ENCODE measurements around the gene WDR72. TPM values are rescaled to one million over a fixed set of nuclear protein-coding genes. Genes with fewer than 3 reads are reported as not detected.

Gene WDR72
- total and polyA plus RNA-seq, 2 of the 13 experiments (the other 11 are each of a cell fraction or from before 2014, with no cell fraction given): 0.21 to 0.60 TPM

- H3K36me3 ChIP-seq (replicated peaks in 1 of 2; ENCODE audit: control insufficient read depth in 1 of 2, insufficient read depth in 2 of 2, low read length in 2 of 2): no peaks in the 10 kb centered on the region
- BruUV-seq (replicated peaks): no TSS peak
- 84% methylated on average over 4 of the region's 4 CpGs for WGBS (ENCODE audit: low lambda C conversion rate)
- H3K4me1 ChIP-seq (ENCODE audit: insufficient read depth, low read length): peaks cover 24% of the 10 kb centered on the region
- DNase-seq (ENCODE audit: low spot score): no peak
- no peaks in the 10 kb centered on the region for H3K9me3 ChIP-seq (ENCODE audit: low read length)
- H3K4me3 ChIP-seq (replicated peaks in 1 of 3; ENCODE audit: insufficient read depth in 1 of 3, low read depth in 2 of 3, low read length in 3 of 3): no peak overlapping the region
- H2AFZ ChIP-seq (ENCODE audit: low read length): no peak overlapping the region
- no peaks in the 10 kb centered on the region for H3K27me3 ChIP-seq (ENCODE audit: control insufficient read depth in 1 of 2, insufficient read depth in 2 of 2, low read length in 2 of 2)
- FAIRE-seq: no peak
- no peaks in the 10 kb centered on the region for H3K79me2 ChIP-seq (ENCODE audit: insufficient read depth, low read length)
- no peaks in the 10 kb centered on the region for H4K20me1 ChIP-seq (ENCODE audit: insufficient read depth, low read length)
- H3K27ac ChIP-seq (ENCODE audit: extremely low read length, insufficient read depth, low read length): no peak overlapping the region
- in situ Hi-C loops (cut with HindIII; ENCODE audit: extremely low pct_ligation_motif_present, low pct_unique_long_range_greater_than_20kb) (loop anchor here (25.0 kb wide), 1 partner anchor 367 kb away; no protein-coding TSS in a partner anchor), intact Hi-C loops (cut with micrococcal nuclease; ENCODE audit: unreplicated experiment) (no loop called here)
- CTCF ChIA-PET (ENCODE audit: low intra/inter-chr PET ratio, low total read pairs): no interaction called here
- H3K9ac ChIP-seq (ENCODE audit: insufficient read depth, low read depth, low read length): no peak overlapping the region
- TF ChIP-seq TOPORS (CRISPR knock-in tag; IDR thresholded peaks at IDR 0.05) (no peak), ZNF704 (CRISPR knock-in tag; IDR thresholded peaks at IDR 0.05; ENCODE audit: borderline replicate concordance) (no peak), ZNF354B (CRISPR knock-in tag; IDR thresholded peaks at IDR 0.05) (no peak), POLR2G (IDR thresholded peaks at IDR 0.05; ENCODE audit: low read depth, low read length) (no peak), CHD4 (IDR thresholded peaks at IDR 0.05; ENCODE audit: borderline replicate concordance, low read length) (no peak), SRSF1 (optimal IDR thresholded peaks at IDR 0.05; ENCODE audit: low read depth, low read length) (no peak)
- TF ChIP-seq, protein P1, sequence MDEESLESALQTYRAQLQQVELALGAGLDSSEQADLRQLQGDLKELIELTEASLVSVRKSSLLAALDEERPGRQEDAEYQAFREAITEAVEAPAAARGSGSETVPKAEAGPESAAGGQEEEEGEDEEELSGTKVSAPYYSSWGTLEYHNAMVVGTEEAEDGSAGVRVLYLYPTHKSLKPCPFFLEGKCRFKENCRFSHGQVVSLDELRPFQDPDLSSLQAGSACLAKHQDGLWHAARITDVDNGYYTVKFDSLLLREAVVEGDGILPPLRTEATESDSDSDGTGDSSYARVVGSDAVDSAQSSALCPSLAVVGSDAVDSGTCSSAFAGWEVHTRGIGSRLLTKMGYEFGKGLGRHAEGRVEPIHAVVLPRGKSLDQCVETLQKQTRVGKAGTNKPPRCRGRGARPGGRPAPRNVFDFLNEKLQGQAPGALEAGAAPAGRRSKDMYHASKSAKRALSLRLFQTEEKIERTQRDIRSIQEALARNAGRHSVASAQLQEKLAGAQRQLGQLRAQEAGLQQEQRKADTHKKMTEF (CRISPR knock-in tag; IDR thresholded peaks at IDR 0.05): no peak
- POLR2A ChIA-PET: interaction anchor here (1.4 kb wide), 1 partner anchor 17 kb away, joined by 5 read pairs; no protein-coding TSS in a partner anchor
- no peak for ATAC-seq
- no peak overlapping the region for H3K4me2 ChIP-seq (ENCODE audit: low read depth, low read length)
Observed at GRCh38 chr15:53470743-53471142, 288.7 kb downstream of the WDR72 start.

All from HepG2 (cell line).